Liver (tissue), 3 donors: ENCODE results near the gene CELSR2.

ENCODE experiments used
- ATF3 ChIP-seq: IDR thresholded peaks from 2 replicates; pipeline ENCODE4 v1.6.1; 2016; ENCODE audit warnings: antibody characterized with exemption
- FOXA1 ChIP-seq: IDR thresholded peaks from 2 replicates; pipeline ENCODE4 v1.6.1; 2016; ENCODE audit warnings: antibody characterized with exemption
- HNF4A ChIP-seq, 2 donors: conservative IDR thresholded peaks; 2 replicates each; pipeline ENCODE4 v1.6.1; 2016; ENCODE audit warnings: antibody characterized with exemption in 2 of 2, mild to moderate bottlenecking in 2 of 2
- MAX ChIP-seq: IDR thresholded peaks from 2 replicates; pipeline ENCODE4 v1.6.1; 2016; ENCODE audit warnings: antibody characterized with exemption
- RAD21 ChIP-seq, 2 donors: IDR thresholded peaks; 2 replicates each; pipeline ENCODE4 v1.6.1; 2016; ENCODE audit warnings: antibody characterized with exemption in 2 of 2, mild to moderate bottlenecking in 2 of 2
- SP1 ChIP-seq: IDR thresholded peaks from 2 replicates; pipeline ENCODE4 v1.6.1; 2018; ENCODE audit warnings: antibody characterized with exemption, mild to moderate bottlenecking
- TAF1 ChIP-seq: conservative IDR thresholded peaks from 2 replicates; pipeline ENCODE4 v1.6.1; 2016; ENCODE audit warnings: antibody characterized with exemption, mild to moderate bottlenecking
- TF ChIP-seq, protein P1 (sequence below): fragments of 150-350 bp; IDR thresholded peaks from 2 replicates; pipeline ENCODE4 v1.5.1; 2017; ENCODE audit warnings: improper control_type of control experiment, low read depth, low read length; ENCODE audit not compliant: missing input control
- TF ChIP-seq, protein P2 (sequence below): IDR thresholded peaks from 2 replicates; pipeline ENCODE4 v1.6.1; 2016; ENCODE audit warnings: antibody characterized with exemption, mild to moderate bottlenecking
- donor health status: healthy.
- donor health status: healthy.

- TF ChIP-seq FOXA1, result no peak
- TF ChIP-seq, protein P1, sequence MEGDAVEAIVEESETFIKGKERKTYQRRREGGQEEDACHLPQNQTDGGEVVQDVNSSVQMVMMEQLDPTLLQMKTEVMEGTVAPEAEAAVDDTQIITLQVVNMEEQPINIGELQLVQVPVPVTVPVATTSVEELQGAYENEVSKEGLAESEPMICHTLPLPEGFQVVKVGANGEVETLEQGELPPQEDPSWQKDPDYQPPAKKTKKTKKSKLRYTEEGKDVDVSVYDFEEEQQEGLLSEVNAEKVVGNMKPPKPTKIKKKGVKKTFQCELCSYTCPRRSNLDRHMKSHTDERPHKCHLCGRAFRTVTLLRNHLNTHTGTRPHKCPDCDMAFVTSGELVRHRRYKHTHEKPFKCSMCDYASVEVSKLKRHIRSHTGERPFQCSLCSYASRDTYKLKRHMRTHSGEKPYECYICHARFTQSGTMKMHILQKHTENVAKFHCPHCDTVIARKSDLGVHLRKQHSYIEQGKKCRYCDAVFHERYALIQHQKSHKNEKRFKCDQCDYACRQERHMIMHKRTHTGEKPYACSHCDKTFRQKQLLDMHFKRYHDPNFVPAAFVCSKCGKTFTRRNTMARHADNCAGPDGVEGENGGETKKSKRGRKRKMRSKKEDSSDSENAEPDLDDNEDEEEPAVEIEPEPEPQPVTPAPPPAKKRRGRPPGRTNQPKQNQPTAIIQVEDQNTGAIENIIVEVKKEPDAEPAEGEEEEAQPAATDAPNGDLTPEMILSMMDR, result no peak
- TF ChIP-seq, protein P2, sequence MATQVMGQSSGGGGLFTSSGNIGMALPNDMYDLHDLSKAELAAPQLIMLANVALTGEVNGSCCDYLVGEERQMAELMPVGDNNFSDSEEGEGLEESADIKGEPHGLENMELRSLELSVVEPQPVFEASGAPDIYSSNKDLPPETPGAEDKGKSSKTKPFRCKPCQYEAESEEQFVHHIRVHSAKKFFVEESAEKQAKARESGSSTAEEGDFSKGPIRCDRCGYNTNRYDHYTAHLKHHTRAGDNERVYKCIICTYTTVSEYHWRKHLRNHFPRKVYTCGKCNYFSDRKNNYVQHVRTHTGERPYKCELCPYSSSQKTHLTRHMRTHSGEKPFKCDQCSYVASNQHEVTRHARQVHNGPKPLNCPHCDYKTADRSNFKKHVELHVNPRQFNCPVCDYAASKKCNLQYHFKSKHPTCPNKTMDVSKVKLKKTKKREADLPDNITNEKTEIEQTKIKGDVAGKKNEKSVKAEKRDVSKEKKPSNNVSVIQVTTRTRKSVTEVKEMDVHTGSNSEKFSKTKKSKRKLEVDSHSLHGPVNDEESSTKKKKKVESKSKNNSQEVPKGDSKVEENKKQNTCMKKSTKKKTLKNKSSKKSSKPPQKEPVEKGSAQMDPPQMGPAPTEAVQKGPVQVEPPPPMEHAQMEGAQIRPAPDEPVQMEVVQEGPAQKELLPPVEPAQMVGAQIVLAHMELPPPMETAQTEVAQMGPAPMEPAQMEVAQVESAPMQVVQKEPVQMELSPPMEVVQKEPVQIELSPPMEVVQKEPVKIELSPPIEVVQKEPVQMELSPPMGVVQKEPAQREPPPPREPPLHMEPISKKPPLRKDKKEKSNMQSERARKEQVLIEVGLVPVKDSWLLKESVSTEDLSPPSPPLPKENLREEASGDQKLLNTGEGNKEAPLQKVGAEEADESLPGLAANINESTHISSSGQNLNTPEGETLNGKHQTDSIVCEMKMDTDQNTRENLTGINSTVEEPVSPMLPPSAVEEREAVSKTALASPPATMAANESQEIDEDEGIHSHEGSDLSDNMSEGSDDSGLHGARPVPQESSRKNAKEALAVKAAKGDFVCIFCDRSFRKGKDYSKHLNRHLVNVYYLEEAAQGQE, result no peak
- TF ChIP-seq TAF1, result no peak
- TF ChIP-seq HNF4A (conservative IDR thresholded peaks at IDR 0.05), result no peak
- TF ChIP-seq RAD21 (IDR thresholded peaks at IDR 0.05), result no peak
- TF ChIP-seq SP1, result no peak
- TF ChIP-seq MAX, result no peak
- no peak for TF ChIP-seq ATF3
Observed at GRCh38 chr1:109263234-109263596, 13.9 kb downstream of the CELSR2 start.
